GM21526 (cell line): ENCODE measurements around the gene BMP6.
A peak's percentile ranks its signal among the peaks of the same experiment; 100 is the strongest.

Experiments used
- ATAC-seq: cut with Tn5 transposase; IDR thresholded peaks from one replicate; pipeline ENCODE4 v1.9.1; 2021; ENCODE audit warnings: moderate library complexity; ENCODE audit not compliant: unreplicated experiment, low FRiP score

Gene BMP6

GRCh38 chr6:7914991-7915789 is 189.3 kb downstream of the BMP6 start:
- ATAC-seq, result no peak

GRCh38 chr6:7916959-7917358 is 191.1 kb downstream of the BMP6 start:
- peak; percentile 86 for ATAC-seq

GRCh38 chr6:7917729-7918128 is 191.8 kb downstream of the BMP6 start:
- no peak for ATAC-seq

GRCh38 chr6:7918403-7918802 is 192.5 kb downstream of the BMP6 start:
- ATAC-seq, result no peak

- ATAC-seq, result no peak
Measured at GRCh38 chr6:7919871-7920270, 194.0 kb downstream of the BMP6 start.

GRCh38 chr6:7920425-7920824 is 194.5 kb downstream of the BMP6 start:
- no peak for ATAC-seq

- no peak for ATAC-seq
Measured at GRCh38 chr6:7921046-7921445, 195.1 kb downstream of the BMP6 start.

GRCh38 chr6:7921632-7922092 is 195.8 kb downstream of the BMP6 start:
- ATAC-seq, result no peak

- no peak for ATAC-seq
Measured at GRCh38 chr6:7922596-7922995, 196.7 kb downstream of the BMP6 start.

- no peak for ATAC-seq
Measured at GRCh38 chr6:7924867-7925266, 199.0 kb downstream of the BMP6 start.
